GM12878 (cell line): Measurements from ENCODE around the gene RARA. TPM values are rescaled to one million over a fixed set of nuclear protein-coding genes. Genes with fewer than 3 reads are reported as not detected.

ENCODE experiments used
- BCL11A ChIP-seq: IDR thresholded peaks from 2 replicates; pipeline ENCODE4 v1.6.1; 2011; ENCODE audit warnings: low read depth, low read length
- CBX3 ChIP-seq: fragments of 200-600 bp; sonication (generic); IDR thresholded peaks from 2 replicates; pipeline ENCODE4 v1.6.1; 2016; ENCODE audit warnings: low read depth, borderline replicate concordance
- CHD4 ChIP-seq: fragments of 200-600 bp; sonication (generic); IDR thresholded peaks from 2 replicates; pipeline ENCODE4 v1.6.1; 2016; ENCODE audit warnings: mild to moderate bottlenecking
- ESRRA ChIP-seq: IDR thresholded peaks from 2 replicates; pipeline ENCODE4 v1.6.1; 2012; ENCODE audit warnings: mild to moderate bottlenecking, low read length, improper control_type of control experiment
- FOXM1 ChIP-seq: IDR thresholded peaks from 2 replicates; pipeline ENCODE4 v1.6.1; 2012; ENCODE audit warnings: low read depth, mild to moderate bottlenecking, inconsistent platforms, low read length, moderate library complexity
- IKZF2 ChIP-seq, 2 experiments: fragments of 450-650 bp; IDR thresholded peaks; 2 replicates each; pipeline ENCODE4 v1.6.1; 2017; ENCODE audit warnings: mild to moderate bottlenecking in 2 of 2, moderate library complexity in 2 of 2
- KLF5 ChIP-seq: fragments of 450-650 bp; IDR thresholded peaks from 2 replicates; pipeline ENCODE4 v1.6.1; 2014; ENCODE audit warnings: mild to moderate bottlenecking; ENCODE audit not compliant: partially characterized antibody
- MYB ChIP-seq: fragments of 150-350 bp; IDR thresholded peaks from 2 replicates; pipeline ENCODE4 v1.6.1; 2014; ENCODE audit warnings: mild to moderate bottlenecking, low read depth, low read length, borderline replicate concordance
- NR2C2 ChIP-seq: IDR thresholded peaks from 2 replicates; pipeline ENCODE4 v1.6.1; 2011; ENCODE audit warnings: borderline replicate concordance, low read depth; ENCODE audit not compliant: control insufficient read depth, insufficient read length
- NR2F1 ChIP-seq: fragments of 450-650 bp; conservative IDR thresholded peaks from 2 replicates; pipeline ENCODE4 v1.6.1; 2017; ENCODE audit warnings: mild to moderate bottlenecking
- NRF1 ChIP-seq: conservative IDR thresholded peaks from 2 replicates; pipeline ENCODE4 v1.6.1; 2011; ENCODE audit warnings: mild to moderate bottlenecking, low read depth, low read length, improper control_type of control experiment
- PAX5 ChIP-seq: IDR thresholded peaks from 2 replicates; pipeline ENCODE4 v1.6.1; 2011; ENCODE audit warnings: low read depth, low read length, borderline replicate concordance
- RAD21 ChIP-seq: IDR thresholded peaks from 2 replicates; pipeline ENCODE4 v1.6.1; 2011; ENCODE audit warnings: mild to moderate bottlenecking, low read depth, low read length, moderate library complexity; ENCODE audit not compliant: insufficient read depth
- RFX5 ChIP-seq: IDR thresholded peaks from 2 replicates; pipeline ENCODE4 v1.6.1; 2011; ENCODE audit warnings: low read depth, low read length, improper control_type of control experiment
- SIN3A ChIP-seq: IDR thresholded peaks from 2 replicates; pipeline ENCODE4 v1.6.1; 2012; ENCODE audit warnings: low read depth, low read length, improper control_type of control experiment
- SREBF2 ChIP-seq: IDR thresholded peaks from 2 replicates; pipeline ENCODE4 v1.6.1; 2012; ENCODE audit warnings: mild to moderate bottlenecking, low read length
- SRF ChIP-seq, 2 experiments: IDR thresholded peaks; 2 replicates each; pipeline ENCODE4 v1.6.1; 2011; ENCODE audit warnings: low read depth in 2 of 2, low read length in 2 of 2, mild to moderate bottlenecking in 1 of 2, moderate library complexity in 1 of 2
- STAT1 ChIP-seq: fragments of 450-650 bp; conservative IDR thresholded peaks from 2 replicates; pipeline ENCODE4 v1.6.1; 2014; ENCODE audit warnings: antibody characterized with exemption, mild to moderate bottlenecking
- TAF1 ChIP-seq: IDR thresholded peaks from 2 replicates; pipeline ENCODE4 v1.6.1; 2011; ENCODE audit warnings: mild to moderate bottlenecking, low read depth, low read length, borderline replicate concordance
- TCF7 ChIP-seq: IDR thresholded peaks from 2 replicates; pipeline ENCODE4 v1.6.1; 2014; ENCODE audit warnings: antibody characterized with exemption, borderline replicate concordance
- ZBTB33 ChIP-seq: fragments of 450-650 bp; IDR thresholded peaks from 2 replicates; pipeline ENCODE4 v1.6.1; 2017; ENCODE audit warnings: mild to moderate bottlenecking
- ZSCAN29 ChIP-seq: fragments of 450-650 bp; IDR thresholded peaks from 2 replicates; pipeline ENCODE4 v1.6.1; 2017; ENCODE audit warnings: mild to moderate bottlenecking, moderate library complexity
- polyA plus RNA-seq, 11 experiments: library from polyadenylated mRNA; depleted of rRNA in 4 of 11; unstranded in 6 of 11; stranded (reverse) in 5 of 11; fragments of >200 nt; fragmentation: Nextera tagmentation in 4 of 11; fragmentation: Illumina TruSeq in 1 of 11; extraction: Ambion mirVana in 4 of 11; extraction: Trizol in 1 of 11; gene quantifications; 1 replicate in 1 of 11; 2 replicates in 10 of 11; pipeline versions ENCODE4 v1.2.1 to v1.2.3, GENCODE V29; 2011 to 2016; ENCODE audit warnings: inconsistent platforms in 2 of 11, missing spikeins in 2 of 11, low read depth in 1 of 11
- total RNA-seq, 4 experiments: library from RNA; depleted of rRNA in 3 of 4; stranded (reverse); fragments of >200 nt in 3 of 4; fragmentation: Illumina TruSeq in 1 of 4; extraction: Trizol in 1 of 4; gene quantifications; 2 replicates each; pipeline versions ENCODE4 v1.2.1 to v1.2.3, GENCODE V29; 2013 to 2021
- TF ChIP-seq, protein P1 (sequence below): fragments of 450-650 bp; IDR thresholded peaks from 2 replicates; pipeline ENCODE4 v1.6.1; 2016; ENCODE audit warnings: mild to moderate bottlenecking, moderate library complexity, borderline replicate concordance
- TF ChIP-seq, protein P2 (sequence below): IDR thresholded peaks from 2 replicates; pipeline ENCODE4 v1.6.1; 2011; ENCODE audit warnings: low read depth, low read length, improper control_type of control experiment, borderline replicate concordance

The RARA gene
- total and polyA plus RNA-seq, 10 of the 15 experiments (the other 5 are each of a cell fraction or from before 2014, with no cell fraction given), result 0.13 to 33.6 (median 13.6) TPM

- TF ChIP-seq, protein P1, sequence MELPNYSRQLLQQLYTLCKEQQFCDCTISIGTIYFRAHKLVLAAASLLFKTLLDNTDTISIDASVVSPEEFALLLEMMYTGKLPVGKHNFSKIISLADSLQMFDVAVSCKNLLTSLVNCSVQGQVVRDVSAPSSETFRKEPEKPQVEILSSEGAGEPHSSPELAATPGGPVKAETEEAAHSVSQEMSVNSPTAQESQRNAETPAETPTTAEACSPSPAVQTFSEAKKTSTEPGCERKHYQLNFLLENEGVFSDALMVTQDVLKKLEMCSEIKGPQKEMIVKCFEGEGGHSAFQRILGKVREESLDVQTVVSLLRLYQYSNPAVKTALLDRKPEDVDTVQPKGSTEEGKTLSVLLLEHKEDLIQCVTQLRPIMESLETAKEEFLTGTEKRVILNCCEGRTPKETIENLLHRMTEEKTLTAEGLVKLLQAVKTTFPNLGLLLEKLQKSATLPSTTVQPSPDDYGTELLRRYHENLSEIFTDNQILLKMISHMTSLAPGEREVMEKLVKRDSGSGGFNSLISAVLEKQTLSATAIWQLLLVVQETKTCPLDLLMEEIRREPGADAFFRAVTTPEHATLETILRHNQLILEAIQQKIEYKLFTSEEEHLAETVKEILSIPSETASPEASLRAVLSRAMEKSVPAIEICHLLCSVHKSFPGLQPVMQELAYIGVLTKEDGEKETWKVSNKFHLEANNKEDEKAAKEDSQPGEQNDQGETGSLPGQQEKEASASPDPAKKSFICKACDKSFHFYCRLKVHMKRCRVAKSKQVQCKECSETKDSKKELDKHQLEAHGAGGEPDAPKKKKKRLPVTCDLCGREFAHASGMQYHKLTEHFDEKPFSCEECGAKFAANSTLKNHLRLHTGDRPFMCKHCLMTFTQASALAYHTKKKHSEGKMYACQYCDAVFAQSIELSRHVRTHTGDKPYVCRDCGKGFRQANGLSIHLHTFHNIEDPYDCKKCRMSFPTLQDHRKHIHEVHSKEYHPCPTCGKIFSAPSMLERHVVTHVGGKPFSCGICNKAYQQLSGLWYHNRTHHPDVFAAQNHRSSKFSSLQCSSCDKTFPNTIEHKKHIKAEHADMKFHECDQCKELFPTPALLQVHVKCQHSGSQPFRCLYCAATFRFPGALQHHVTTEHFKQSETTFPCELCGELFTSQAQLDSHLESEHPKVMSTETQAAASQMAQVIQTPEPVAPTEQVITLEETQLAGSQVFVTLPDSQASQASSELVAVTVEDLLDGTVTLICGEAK, result peak; percentile 94; the same call in 1 of the 2 replicates
- TF ChIP-seq FOXM1 (no peak), TAF1 (peak; percentile 65; the same call in 1 of the 2 replicates), MYB (no peak), BCL11A (peak; percentile 89), SIN3A (peak; percentile 76), CHD4 (no peak), ZSCAN29 (0 out of 2 replicates have a peak, but pooled peaks have one; percentile 34), RFX5 (no peak), TCF7 (peak; percentile 99), NR2C2 (no peak), STAT1 (0 out of 2 replicates have a peak, but pooled peaks have one; percentile 25), ZBTB33 (no peak), KLF5 (peak; percentile 84), SREBF2 (no peak), IKZF2 (IDR thresholded peaks at IDR 0.05) (peak; percentile 100), ESRRA (no peak), PAX5 (peak; percentile 92), NR2F1 (peak; percentile 62; the same call in 1 of the 2 replicates), RAD21 (no peak), CBX3 (no peak), NRF1 (no peak), SRF (IDR thresholded peaks at IDR 0.05; ENCODE audit: low read depth in 2 of 2, low read length in 2 of 2) (0 out of 4 replicates have a peak, but pooled peaks of 1 of the 2 experiments have one; percentile 39)
- TF ChIP-seq, protein P2, sequence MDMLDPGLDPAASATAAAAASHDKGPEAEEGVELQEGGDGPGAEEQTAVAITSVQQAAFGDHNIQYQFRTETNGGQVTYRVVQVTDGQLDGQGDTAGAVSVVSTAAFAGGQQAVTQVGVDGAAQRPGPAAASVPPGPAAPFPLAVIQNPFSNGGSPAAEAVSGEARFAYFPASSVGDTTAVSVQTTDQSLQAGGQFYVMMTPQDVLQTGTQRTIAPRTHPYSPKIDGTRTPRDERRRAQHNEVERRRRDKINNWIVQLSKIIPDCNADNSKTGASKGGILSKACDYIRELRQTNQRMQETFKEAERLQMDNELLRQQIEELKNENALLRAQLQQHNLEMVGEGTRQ, result peak; percentile 88
Measured at GRCh38 chr17:40322358-40323315, 13.7 kb downstream of the RARA start (continued).
